Cardiac muscle cell (in vitro differentiated cells and primary cell): ENCODE data around the gene ARMH3. TPM values are rescaled to one million over a fixed set of nuclear protein-coding genes. Genes with fewer than 3 reads are reported as not detected.
A peak's percentile ranks its signal among the peaks of the same experiment; 100 is the strongest.

Source experiments
- DNase-seq, 2 donors: peaks; one replicate each; pipeline versions ENCODE4 v3.0.0 to v3.0.0-alpha.2; 2010 to 2017; ENCODE audit warnings: low read depth in 1 of 2, low spot score in 1 of 2
- H3K27ac ChIP-seq: fragments of 200-600 bp; sonication (generic); 2 replicates; pipeline ENCODE4 v1.5.1; 2016
- H3K27me3 ChIP-seq: fragments of 200-600 bp; sonication (generic); 2 replicates; pipeline ENCODE4 v1.6.0; 2016; ENCODE audit warnings: control low read depth
- H3K36me3 ChIP-seq: fragments of 200-600 bp; sonication (generic); 2 replicates; pipeline ENCODE4 v1.5.1; 2016; ENCODE audit warnings: control low read depth
- H3K4me1 ChIP-seq: fragments of 200-600 bp; sonication (generic); 2 replicates; pipeline ENCODE4 v1.8.1; 2017; ENCODE audit warnings: low read depth, mild to moderate bottlenecking, mixed run types
- H3K4me3 ChIP-seq: fragments of 200-600 bp; sonication (generic); 2 replicates; pipeline ENCODE4 v1.5.1; 2016; ENCODE audit warnings: mild to moderate bottlenecking
- H3K9me3 ChIP-seq: fragments of 200-600 bp; sonication (generic); 2 replicates; pipeline ENCODE4 v1.5.1; 2017; ENCODE audit warnings: low read depth, mild to moderate bottlenecking, control low read depth
- CTCF ChIP-seq: IDR thresholded peaks from 2 replicates; pipeline ENCODE4 v1.5.1; 2012; ENCODE audit warnings: low read depth, mild to moderate bottlenecking, low read length
- polyA plus RNA-seq: library from polyadenylated mRNA; unstranded; fragments of >200 nt; fragmentation: Nextera tagmentation; extraction: Ambion mirVana; gene quantifications from 2 replicates; pipeline ENCODE4 v1.2.1, GENCODE V29; 2016
- total RNA-seq: library from RNA; depleted of rRNA; stranded (reverse); fragments of >200 nt; gene quantifications from 2 replicates; pipeline ENCODE4 v1.2.3, GENCODE V29; 2016

ARMH3 gene
- total and polyA plus RNA-seq, 2 experiments from 2014 or later: 5.0 to 17.2 TPM

DNA sequence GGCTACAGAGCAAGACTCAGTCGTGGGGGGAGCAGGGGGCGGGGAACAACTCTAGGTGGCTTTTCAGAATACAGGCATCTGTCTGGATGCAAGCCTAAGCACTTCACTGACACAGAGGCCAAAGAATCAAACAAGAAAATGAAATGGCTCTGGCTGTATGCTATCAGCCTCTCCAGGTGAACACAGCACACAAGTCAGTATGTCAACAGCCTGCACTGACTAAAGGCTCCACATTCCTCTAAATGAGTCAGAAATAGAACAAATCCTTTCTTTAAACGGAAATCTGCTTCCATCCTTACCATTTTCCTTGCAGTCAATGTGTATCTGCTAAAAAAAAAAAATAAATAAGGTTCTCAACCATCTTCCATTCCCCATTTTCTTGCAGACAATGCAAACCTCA lies 88.3 kb downstream of the ARMH3 start:
- DNase-seq: no peak
- Histone ChIP-seq H3K9me3 (no peaks in the 10 kb centered on the region), H3K27me3 (no peaks in the 10 kb centered on the region), H3K4me3 (no peak overlapping the region), H3K4me1 (peaks cover 60% of the 10 kb centered on the region), H3K36me3 (no peaks in the 10 kb centered on the region), H3K27ac (peak overlapping the region; percentile 91)
- no peak for TF ChIP-seq CTCF

DNA sequence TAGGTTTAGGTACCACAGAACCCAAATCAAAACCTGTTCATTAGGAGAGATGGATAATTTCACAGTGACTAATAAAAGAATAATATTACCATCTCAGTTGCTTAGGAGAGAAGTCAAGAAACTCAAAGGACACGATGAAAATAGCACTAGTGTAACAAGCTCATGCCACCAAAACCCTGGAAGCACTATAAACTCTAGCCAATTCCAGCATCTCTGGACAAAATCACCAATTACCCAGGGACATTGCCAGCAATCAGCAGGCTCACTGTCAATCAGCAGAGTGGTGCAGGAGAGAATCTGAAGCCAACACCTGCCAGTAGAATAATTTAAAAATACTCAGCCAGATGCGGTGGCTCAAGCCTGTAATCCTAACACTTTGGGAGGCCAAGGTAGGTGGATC lies 88.9 kb downstream of the ARMH3 start:
- Histone ChIP-seq H3K27me3 (no peaks in the 10 kb centered on the region), H3K4me1 (peaks cover 57% of the 10 kb centered on the region), H3K27ac (peak overlapping the region; percentile 91), H3K9me3 (no peaks in the 10 kb centered on the region), H3K36me3 (no peaks in the 10 kb centered on the region), H3K4me3 (no peak overlapping the region)
- DNase-seq: no peak
- TF ChIP-seq CTCF: no peak

- Histone ChIP-seq H3K36me3 (no peaks in the 10 kb centered on the region), H3K4me1 (peaks cover 66% of the 10 kb centered on the region), H3K27me3 (no peaks in the 10 kb centered on the region), H3K4me3 (no peak overlapping the region), H3K9me3 (no peaks in the 10 kb centered on the region), H3K27ac (peak overlapping the region; percentile 76)
- TF ChIP-seq CTCF: no peak
- DNase-seq: no peak
These were observed 90.8 kb downstream of the ARMH3 start for GRCh38 chr10:101965075-101965765.

- H3K36me3 ChIP-seq: no peaks in the 10 kb centered on the region
- H3K27me3 ChIP-seq: no peaks in the 10 kb centered on the region
- no peaks in the 10 kb centered on the region for H3K9me3 ChIP-seq
- DNase-seq: peak in 1 of 2 donors; percentile 56
- H3K27ac ChIP-seq: peak overlapping the region; percentile 61
- H3K4me3 ChIP-seq: no peak overlapping the region
- peaks cover 49% of the 10 kb centered on the region for H3K4me1 ChIP-seq
- TF ChIP-seq CTCF: no peak
These were observed 94.1 kb downstream of the ARMH3 start for GRCh38 chr10:101961591-101962498.

DNA sequence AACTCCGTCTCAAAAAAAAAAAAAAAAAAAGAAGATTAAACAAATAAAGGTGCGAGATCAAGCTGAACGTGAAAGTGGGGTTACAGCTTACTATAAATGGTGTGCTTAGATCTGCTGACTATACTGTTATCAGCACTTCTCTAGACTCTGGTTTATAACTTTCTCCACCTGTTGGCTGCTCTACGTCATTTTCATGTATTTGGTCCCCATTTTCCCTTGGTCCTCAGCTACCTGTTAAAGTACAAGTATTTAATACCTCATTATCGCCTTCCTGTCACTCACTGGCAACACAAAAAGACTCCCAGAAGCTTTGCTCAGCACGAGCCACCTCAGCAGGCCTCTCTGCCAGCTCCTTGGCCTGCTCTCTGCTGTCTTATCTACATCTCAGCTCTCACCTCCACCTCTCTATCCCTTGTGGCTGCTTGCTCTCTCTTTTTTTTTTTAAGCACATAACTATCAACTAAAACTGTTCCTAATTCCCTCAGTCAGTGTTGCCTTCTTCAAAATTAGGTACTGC lies 95.0 kb downstream of the ARMH3 start:
- H3K4me3 ChIP-seq: no peak overlapping the region
- no peaks in the 10 kb centered on the region for H3K9me3 ChIP-seq
- no peaks in the 10 kb centered on the region for H3K36me3 ChIP-seq
- peaks cover 47% of the 10 kb centered on the region for H3K4me1 ChIP-seq
- no peak for TF ChIP-seq CTCF
- no peaks in the 10 kb centered on the region for H3K27me3 ChIP-seq
- peak in 1 of 2 donors; percentile 17 for DNase-seq
- peak overlapping the region; percentile 61 for H3K27ac ChIP-seq
